Pulmonary artery endothelial cell (primary cell): Measurements from ENCODE around the gene ZZZ3. TPM values are rescaled to one million over a fixed set of nuclear protein-coding genes. Genes with fewer than 3 reads are reported as not detected.
"Not testable (repeated sequence)": the region's sequence is repeated elsewhere in the genome, so short reads cannot be mapped to it uniquely, and the experiment has no call there.

Experiments used
- DNase-seq: peaks from one replicate; pipeline ENCODE4 v3.0.0-alpha.2; 2011; ENCODE audit warnings: low read depth, low spot score
- total RNA-seq: library from RNA; depleted of rRNA; stranded (reverse); fragments of >200 nt; gene quantifications from 2 replicates; pipeline ENCODE4 v1.2.3, GENCODE V29; 2014

Gene ZZZ3
- total RNA-seq: 62.9 and 83.0 TPM in 2 replicates

- peak; percentile 77 for DNase-seq
Measured at GRCh38 chr1:77682460-77683159, at the start of gene ZZZ3. TSS of gene ZZZ3 (minus strand) at chr1:77682658. CDS start at chr1:77633354, 49,304 bp downstream.

GRCh38 chr1:77732090-77732489, 49.6 kb upstream of the ZZZ3 start:
- DNase-seq: no peak

GRCh38 chr1:77725706-77726105, 43.2 kb upstream of the ZZZ3 start:
- no peak for DNase-seq

- no peak for DNase-seq
Measured at GRCh38 chr1:77718181-77718580, 35.7 kb upstream of the ZZZ3 start.

GRCh38 chr1:77716065-77716464, 33.6 kb upstream of the ZZZ3 start:
- no peak for DNase-seq

- no peak for DNase-seq
Measured at GRCh38 chr1:77709727-77710126, 27.3 kb upstream of the ZZZ3 start.

- no peak for DNase-seq
Measured at GRCh38 chr1:77706321-77706720, 23.9 kb upstream of the ZZZ3 start.

- DNase-seq: no peak
Measured at GRCh38 chr1:77704736-77705135, 22.3 kb upstream of the ZZZ3 start.

GRCh38 chr1:77699673-77700072, 17.2 kb upstream of the ZZZ3 start:
- DNase-seq: not testable (repeated sequence)

- DNase-seq: no peak
Measured at GRCh38 chr1:77697441-77697840, 15.0 kb upstream of the ZZZ3 start.

- DNase-seq: no peak
Measured at GRCh38 chr1:77688939-77689338, 6.5 kb upstream of the ZZZ3 start.

GRCh38 chr1:77687519-77687906, 5.1 kb upstream of the ZZZ3 start:
- no peak for DNase-seq

GRCh38 chr1:77686796-77687518, 4.5 kb upstream of the ZZZ3 start:
- no peak for DNase-seq

- peak; percentile 67 for DNase-seq
Measured at GRCh38 chr1:77683160-77684148, 996 bp upstream of the ZZZ3 start.

- DNase-seq: no peak
Measured at GRCh38 chr1:77680173-77680572, 2.3 kb downstream of the ZZZ3 start.

- no peak for DNase-seq
Measured at GRCh38 chr1:77678660-77679610, 3.5 kb downstream of the ZZZ3 start.

GRCh38 chr1:77674807-77675206, 7.7 kb downstream of the ZZZ3 start:
- DNase-seq: not testable (repeated sequence)

GRCh38 chr1:77673716-77674355, 8.6 kb downstream of the ZZZ3 start:
- DNase-seq: no peak

GRCh38 chr1:77673030-77673429, 9.4 kb downstream of the ZZZ3 start:
- DNase-seq: no peak

- DNase-seq: no peak
Measured at GRCh38 chr1:77672374-77672773, 10.1 kb downstream of the ZZZ3 start.
